NCI-H146 treated with DMSO at 0.1 percent for 48 hours (cell line): ENCODE results near the gene NIPA2.

Experiments
- DNase-seq: peaks from one replicate; lab custom pipeline; 2025; ENCODE audit not compliant: unreplicated experiment; lab: John Stamatoyannopoulos, UW

The NIPA2 gene

GRCh38 chr15:22831473-22831872 is 7.0 kb upstream of the NIPA2 start:
- DNase-seq: no peak

- DNase-seq: no peak
Measured at GRCh38 chr15:22839046-22839695, 705 bp downstream of the NIPA2 start.

- DNase-seq: no peak
Measured at GRCh38 chr15:22844421-22845288, 6.2 kb downstream of the NIPA2 start.

DNA sequence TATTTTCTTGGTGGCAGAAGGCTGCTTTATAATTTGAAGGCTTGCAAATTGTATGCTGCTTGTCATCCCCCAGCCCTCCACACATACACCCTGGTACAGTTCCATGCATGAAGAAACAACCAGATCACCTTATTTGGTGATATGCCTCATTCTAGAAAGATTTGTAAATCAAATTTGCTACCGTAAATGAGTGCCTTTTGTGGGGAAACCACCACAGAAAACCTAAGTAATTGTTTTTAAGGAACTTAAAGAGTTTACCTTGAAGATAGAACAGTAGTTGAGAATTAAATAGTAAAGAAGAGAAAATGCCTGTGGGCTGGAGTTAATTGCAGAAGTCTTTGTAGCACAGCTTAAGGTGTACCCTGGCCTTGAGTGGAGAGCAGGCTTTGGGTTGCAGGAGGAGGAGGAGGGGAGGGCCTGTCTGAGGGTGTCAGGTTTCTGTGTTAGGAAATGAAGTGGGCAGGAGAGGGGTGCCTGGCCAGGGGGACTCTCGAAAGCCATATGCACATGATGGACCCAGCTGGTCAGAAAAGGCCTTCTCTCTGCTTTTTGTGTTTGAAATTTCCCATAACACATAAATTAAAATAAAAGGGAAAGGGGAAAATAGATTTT is 6.9 kb downstream of the NIPA2 start:
- DNase-seq: no peak

DNA sequence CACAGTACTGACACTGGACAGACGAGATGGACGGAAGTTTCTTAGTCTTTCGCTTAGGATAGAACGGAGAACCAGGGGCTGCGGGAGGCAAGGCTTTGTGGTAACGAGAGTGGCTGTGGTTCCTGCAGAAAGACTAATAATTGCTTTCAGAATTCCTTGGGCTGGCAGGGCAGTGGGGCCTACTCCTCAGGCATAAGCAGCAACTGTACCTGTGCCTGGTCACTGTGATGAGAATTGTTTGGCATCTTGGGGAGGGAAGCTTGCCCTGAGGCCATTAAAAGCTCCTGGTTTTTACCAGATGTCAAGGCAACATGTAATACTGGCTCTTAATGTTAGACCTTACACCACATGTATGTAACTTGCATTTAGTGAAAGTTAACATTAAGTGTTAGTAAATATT is 7.6 kb downstream of the NIPA2 start:
- DNase-seq: no peak

GRCh38 chr15:22850055-22850454 is 11.6 kb downstream of the NIPA2 start:
- DNase-seq: no peak

DNA sequence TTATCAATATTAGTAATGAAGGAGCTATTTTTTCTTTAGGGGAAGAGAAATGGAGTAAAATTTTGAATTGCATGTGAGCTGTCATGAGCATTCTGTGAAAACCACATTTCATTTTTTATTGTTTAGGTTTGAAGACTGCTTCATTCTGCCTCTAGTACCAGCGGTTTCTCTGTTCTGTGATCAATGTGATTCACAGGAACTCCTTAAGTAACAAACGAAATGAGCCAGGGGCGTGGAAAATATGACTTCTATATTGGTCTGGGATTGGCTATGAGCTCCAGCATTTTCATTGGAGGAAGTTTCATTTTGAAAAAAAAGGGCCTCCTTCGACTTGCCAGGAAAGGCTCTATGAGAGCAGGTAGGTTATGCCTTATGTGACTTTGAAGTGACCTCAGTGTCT is 13.0 kb downstream of the NIPA2 start:
- no peak for DNase-seq

DNA sequence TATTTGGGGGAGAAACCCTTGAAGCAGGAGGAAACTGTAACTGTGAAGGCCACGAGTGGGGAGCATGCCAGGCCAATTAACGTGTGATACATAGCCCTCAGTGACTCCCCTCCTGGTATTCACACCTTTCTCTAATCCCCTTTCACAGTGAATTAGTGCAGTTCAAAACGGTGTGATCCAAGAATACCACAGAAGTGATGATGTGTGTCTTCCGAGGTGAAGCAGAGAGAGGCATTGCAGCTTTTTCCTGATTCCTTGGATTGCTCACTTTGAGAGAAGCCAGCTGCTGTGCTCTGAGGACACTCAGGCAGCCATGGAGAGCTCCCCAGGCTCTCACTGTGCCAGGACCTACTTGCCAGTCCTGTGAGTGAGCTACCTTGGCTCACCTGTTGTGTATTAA is 17.3 kb downstream of the NIPA2 start:
- DNase-seq: no peak

GRCh38 chr15:22856659-22857058 is 18.2 kb downstream of the NIPA2 start:
- DNase-seq: no peak

DNA sequence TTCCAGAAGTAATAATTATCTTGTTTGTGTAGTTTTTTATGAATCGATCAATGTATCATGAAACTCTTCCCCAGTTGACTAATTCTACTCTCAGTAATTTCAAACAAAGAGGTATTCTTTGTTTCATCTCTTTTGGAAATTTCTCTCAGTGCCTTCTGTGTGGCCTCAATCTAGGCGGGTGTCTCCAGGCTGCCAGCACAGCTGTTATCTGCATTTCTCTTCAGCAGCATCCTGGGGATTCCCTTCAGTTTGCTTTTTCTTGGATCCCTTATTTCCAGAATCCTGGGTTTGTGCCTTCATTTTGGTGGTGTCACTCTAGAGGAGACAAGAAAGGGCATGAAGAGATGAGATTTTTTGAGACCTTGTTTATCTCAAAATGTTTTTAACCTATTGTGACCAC is 22.7 kb downstream of the NIPA2 start:
- no peak for DNase-seq

DNA sequence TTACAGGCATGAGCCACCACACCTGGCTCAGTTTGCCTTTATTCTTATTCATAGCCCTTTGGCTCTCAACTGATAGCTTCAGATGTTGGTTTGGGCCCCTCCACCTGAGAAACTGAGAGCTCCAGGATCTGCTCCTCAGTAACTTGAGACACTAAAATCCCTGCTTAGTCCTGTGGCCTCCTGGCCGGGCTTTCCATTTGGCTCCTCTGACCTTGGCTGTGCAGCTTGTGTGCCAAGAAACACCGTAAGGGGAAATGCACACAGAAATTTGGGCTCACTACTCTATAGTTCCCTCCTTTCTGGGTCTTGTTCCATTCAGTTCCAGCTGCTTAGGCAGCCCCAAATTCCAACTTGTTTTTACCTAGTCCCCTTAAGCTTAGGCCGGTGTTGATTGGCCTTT is 24.9 kb downstream of the NIPA2 start:
- no peak for DNase-seq

- DNase-seq: no peak
Measured at GRCh38 chr15:22866079-22866478, 27.6 kb downstream of the NIPA2 start.

GRCh38 chr15:22867886-22868285 is 29.4 kb downstream of the NIPA2 start:
- no peak for DNase-seq

DNA sequence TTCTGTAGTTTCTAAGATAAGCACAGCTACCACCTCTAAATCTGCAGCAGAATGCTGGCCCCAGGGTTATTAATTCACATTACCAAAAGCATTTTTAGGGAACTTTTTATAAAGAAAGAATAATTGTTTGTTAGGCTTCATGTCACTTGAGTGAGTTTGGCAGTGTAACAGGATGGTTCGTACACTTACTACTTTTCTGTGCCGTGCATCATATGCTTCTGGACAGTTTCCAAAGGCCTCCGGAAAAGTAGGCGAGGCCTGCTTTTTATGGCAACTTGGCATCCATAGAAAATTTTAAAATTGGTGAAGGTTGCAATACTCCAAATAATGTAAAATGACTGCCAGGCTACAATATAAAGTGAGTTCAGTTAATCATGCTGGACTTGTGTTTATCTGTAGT is 30.0 kb downstream of the NIPA2 start:
- DNase-seq: no peak

GRCh38 chr15:22868928-22869327 is 30.5 kb downstream of the NIPA2 start:
- DNase-seq: no peak

GRCh38 chr15:22869856-22870255 is 31.4 kb downstream of the NIPA2 start:
- DNase-seq: no peak

- no peak for DNase-seq
Measured at GRCh38 chr15:22870865-22871264, 32.4 kb downstream of the NIPA2 start.

DNA sequence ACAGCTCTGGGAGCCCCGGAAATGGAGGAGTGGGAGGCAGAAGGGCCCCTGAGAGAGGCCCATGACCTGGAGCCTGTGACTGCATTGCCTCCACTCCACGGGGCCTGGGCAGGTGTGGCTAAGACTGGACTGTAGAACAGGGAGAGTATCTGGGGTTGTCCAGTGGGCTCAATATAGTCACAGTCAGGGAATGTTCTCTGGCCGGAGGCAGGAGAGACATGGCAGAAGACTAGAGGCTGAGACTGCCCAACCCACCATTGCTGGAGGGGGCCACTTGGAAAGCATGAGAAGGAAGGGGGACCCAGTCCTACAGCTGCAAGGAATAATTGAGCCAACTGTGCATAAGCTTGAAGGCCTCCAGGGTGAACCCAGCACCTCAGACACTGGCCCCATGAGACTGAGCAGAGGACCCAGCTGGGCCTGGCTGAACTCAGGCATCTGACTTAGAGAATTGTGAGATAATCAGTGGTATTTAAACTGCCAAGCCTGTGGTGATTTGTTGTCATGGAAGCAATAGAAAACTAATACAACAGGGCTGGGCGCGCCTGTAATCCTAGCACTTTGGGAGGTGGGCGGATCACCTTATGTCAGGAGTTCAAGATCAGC is 33.1 kb downstream of the NIPA2 start:
- DNase-seq: no peak

DNA sequence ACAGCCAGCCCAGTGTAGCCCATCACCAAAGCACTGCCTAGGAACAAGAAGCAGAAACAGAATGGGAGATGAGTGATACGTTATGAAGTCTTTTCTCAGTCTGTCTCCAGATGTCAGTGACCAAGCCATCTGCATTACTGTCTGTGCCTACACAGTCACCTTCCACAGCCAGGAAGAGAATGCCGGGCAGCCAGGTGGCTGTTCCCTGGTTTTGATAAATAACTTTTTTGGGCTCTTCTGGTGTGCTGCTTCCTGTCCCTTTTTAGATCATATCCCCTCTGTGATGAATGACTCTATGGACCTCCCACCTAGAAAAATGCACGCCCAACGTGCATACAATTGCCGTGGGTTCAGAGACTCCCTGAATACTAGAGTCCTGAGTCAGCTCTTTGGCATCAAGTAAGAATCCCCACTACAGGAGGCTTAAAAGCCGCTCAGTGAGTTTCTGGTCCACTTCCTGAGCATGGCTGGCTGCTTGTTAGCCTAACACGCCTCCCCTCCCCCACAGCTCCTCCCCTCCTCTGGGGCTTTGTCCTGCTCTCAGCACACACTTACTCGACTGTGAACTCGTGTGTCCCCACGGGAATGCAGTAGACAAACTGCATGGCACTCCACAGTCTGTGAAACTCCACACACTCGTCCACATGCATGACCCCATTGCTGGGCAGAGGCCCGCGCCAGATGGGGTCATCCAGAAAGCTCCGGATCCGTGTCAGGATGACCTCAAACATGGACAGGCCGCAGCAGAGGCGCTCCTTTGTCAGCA is 34.7 kb downstream of the NIPA2 start:
- DNase-seq: no peak

DNA sequence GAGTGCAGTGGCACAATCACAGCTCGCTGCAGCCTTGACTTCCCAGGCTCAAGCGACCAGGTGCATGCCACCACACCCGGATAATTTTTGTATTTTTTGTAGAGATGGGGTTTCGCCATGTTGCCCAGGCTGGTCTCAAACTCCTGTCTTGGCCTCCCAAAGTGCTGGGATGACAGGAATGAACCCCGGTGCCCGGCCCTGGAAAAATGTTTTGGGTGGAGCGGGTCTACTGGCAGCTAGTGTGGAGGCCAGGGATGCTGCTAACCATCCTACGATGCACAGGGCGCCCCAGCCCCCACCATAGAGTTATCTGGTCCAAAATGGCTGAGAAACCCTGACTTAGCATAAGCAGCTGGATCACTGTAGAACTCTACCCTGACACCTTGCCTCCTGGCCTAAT is 35.4 kb downstream of the NIPA2 start:
- no peak for DNase-seq

DNA sequence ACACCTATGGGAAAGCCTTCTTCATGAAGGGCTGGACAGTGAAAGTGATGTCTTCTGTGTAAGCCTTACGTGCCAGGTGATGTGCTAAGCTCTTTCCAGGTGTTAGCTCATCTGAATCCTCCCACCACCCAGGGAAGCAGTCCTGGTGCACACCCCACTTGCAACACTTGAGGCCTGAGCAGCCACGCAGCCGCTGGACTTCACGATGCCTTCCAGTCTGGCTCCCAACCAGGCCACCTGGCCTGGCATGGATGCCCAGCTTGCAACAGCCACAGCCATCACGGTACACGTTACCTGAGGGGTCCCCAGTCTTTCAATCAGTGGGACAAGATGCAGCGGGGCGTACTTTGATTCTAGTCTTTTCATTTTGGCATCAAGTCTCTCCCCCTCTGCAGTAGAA is 35.8 kb downstream of the NIPA2 start:
- DNase-seq: no peak
